HG03575 (cell line): ENCODE data around the gene QDPR.
"Not testable (repeated sequence)": the region's sequence is repeated elsewhere in the genome, so short reads cannot be mapped to it uniquely, and the experiment has no call there.

Experiments used
- ATAC-seq: cut with Tn5 transposase; IDR thresholded peaks from one replicate; pipeline ENCODE4 v1.9.1; 2021; ENCODE audit not compliant: unreplicated experiment, insufficient number of reproducible peaks, low FRiP score; ENCODE audit errors: extremely low read depth

Gene QDPR

GRCh38 chr4:17448689-17449088 is 63.2 kb downstream of the QDPR start:
- no peak for ATAC-seq

- peak; percentile 74 for ATAC-seq
These were observed 64.1 kb downstream of the QDPR start for GRCh38 chr4:17447675-17448298.

GRCh38 chr4:17447056-17447455 is 64.8 kb downstream of the QDPR start:
- ATAC-seq = no peak

- not testable (repeated sequence) for ATAC-seq
These were observed 69.4 kb downstream of the QDPR start for GRCh38 chr4:17442477-17442876.

- no peak for ATAC-seq
These were observed 74.5 kb downstream of the QDPR start for GRCh38 chr4:17437396-17437795.

GRCh38 chr4:17436750-17437090 is 75.2 kb downstream of the QDPR start:
- ATAC-seq = no peak
